Colonic mucosa (tissue), 4 donors: ENCODE measurements around the gene CCSER1. TPM values are rescaled to one million over a fixed set of nuclear protein-coding genes. Genes with fewer than 3 reads are reported as not detected.

Experiments used
- DNase-seq: peaks from one replicate; pipeline ENCODE4 v3.0.0-alpha.2; 2020
- H3K27ac ChIP-seq: fragments of 200-600 bp; one replicate; pipeline ENCODE4 v1.8.0; 2021
- H3K27me3 ChIP-seq: fragments of 200-600 bp; one replicate; pipeline ENCODE4 v1.8.0; 2021
- H3K36me3 ChIP-seq: fragments of 200-600 bp; one replicate; pipeline ENCODE4 v1.8.0; 2021
- H3K4me1 ChIP-seq: fragments of 200-600 bp; one replicate; pipeline ENCODE4 v1.8.0; 2021; ENCODE audit warnings: mild to moderate bottlenecking
- H3K4me3 ChIP-seq: fragments of 200-600 bp; one replicate; pipeline ENCODE4 v1.8.0; 2021
- H3K9ac ChIP-seq, 2 donors: one replicate each; pipeline ENCODE4 v1.7.0; 2013; ENCODE audit warnings: control low read depth in 2 of 2, low read depth in 2 of 2, low read length in 2 of 2
- H3K9me3 ChIP-seq: fragments of 200-600 bp; one replicate; pipeline ENCODE4 v1.8.0; 2021
- CTCF ChIP-seq: fragments of 200-600 bp; IDR thresholded peaks from one replicate; pipeline ENCODE4 v1.8.0; 2022; ENCODE audit warnings: antibody characterized with exemption, mild to moderate bottlenecking
- intact Hi-C: fragments of 100-400 bp; cut with DNase I; formaldehyde crosslinking; loops from one replicate; pipeline ENCODE4 v1.14.1; 2022
- total RNA-seq, 2 donors: library from RNA; stranded (reverse); fragmentation: NEBNext Ultra II Directional in 1 of 2; extraction: Animal tissue kit (Norgen Biotek cat#: 25700) in 1 of 2; gene quantifications; one replicate each; pipeline ENCODE4 v1.2.1, GENCODE V29; 2021
- donor health status: healthy.
- donor health status: DM: no; HTN: no; CAD: no.
- donor health status: DM: no; HTN: no; CAD: no.

The CCSER1 gene
- total RNA-seq, 2 donors from 2014 or later, result 11.2 to 13.4 TPM

- Histone ChIP-seq H3K36me3 (no peaks in the 10 kb centered on the region), H3K9ac (peak overlapping the region in 1 of 2 donors; percentile 8), H3K4me3 (peak overlapping the region; percentile 78), H3K27ac (no peak overlapping the region), H3K9me3 (no peaks in the 10 kb centered on the region), H3K4me1 (no peaks in the 10 kb centered on the region), H3K27me3 (no peaks in the 10 kb centered on the region)
- TF ChIP-seq CTCF, result no peak
- intact Hi-C loops, result no loop called here
- DNase-seq, result no peak
Measured at GRCh38 chr4:90126805-90127204, 389 bp upstream of the CCSER1 start.

GRCh38 chr4:90127706-90128345 is 632 bp downstream of the CCSER1 start:
- H3K36me3 ChIP-seq, result no peaks in the 10 kb centered on the region
- peak; percentile 25 for DNase-seq
- peak overlapping the region; percentile 87 for H3K27ac ChIP-seq
- intact Hi-C loops, result no loop called here
- no peaks in the 10 kb centered on the region for H3K27me3 ChIP-seq
- H3K4me1 ChIP-seq, result no peaks in the 10 kb centered on the region
- TF ChIP-seq CTCF, result no peak
- H3K9ac ChIP-seq, result peak overlapping the region; percentile 70 to 80
- peak overlapping the region; percentile 78 for H3K4me3 ChIP-seq
- no peaks in the 10 kb centered on the region for H3K9me3 ChIP-seq

GRCh38 chr4:90128961-90129495 is 1.8 kb downstream of the CCSER1 start:
- Histone ChIP-seq H3K36me3 (no peaks in the 10 kb centered on the region), H3K9ac (peak overlapping the region in 1 of 2 donors; percentile 75), H3K27me3 (no peaks in the 10 kb centered on the region), H3K4me1 (no peaks in the 10 kb centered on the region), H3K27ac (peak overlapping the region; percentile 87), H3K9me3 (no peaks in the 10 kb centered on the region), H3K4me3 (peak overlapping the region; percentile 78)
- no peak for DNase-seq
- intact Hi-C loops, result no loop called here
- TF ChIP-seq CTCF, result no peak

- intact Hi-C loops, result no loop called here
- Histone ChIP-seq H3K36me3 (no peaks in the 10 kb centered on the region), H3K9ac (no peak overlapping the region), H3K27ac (no peak overlapping the region), H3K4me3 (no peak overlapping the region), H3K9me3 (no peaks in the 10 kb centered on the region), H3K27me3 (no peaks in the 10 kb centered on the region), H3K4me1 (no peaks in the 10 kb centered on the region)
- no peak for DNase-seq
- TF ChIP-seq CTCF, result no peak
Measured at GRCh38 chr4:90130076-90130475, 2.9 kb downstream of the CCSER1 start.

GRCh38 chr4:90137555-90137954 is 10.4 kb downstream of the CCSER1 start:
- no peak for DNase-seq
- Histone ChIP-seq H3K9ac (no peak overlapping the region), H3K27me3 (no peaks in the 10 kb centered on the region), H3K9me3 (no peaks in the 10 kb centered on the region), H3K27ac (no peak overlapping the region), H3K4me3 (no peak overlapping the region), H3K4me1 (no peaks in the 10 kb centered on the region), H3K36me3 (no peaks in the 10 kb centered on the region)
- intact Hi-C loops, result no loop called here
- TF ChIP-seq CTCF, result no peak
